HepG2 (cell line): Measurements from ENCODE around the gene SLC26A3. TPM values are rescaled to one million over a fixed set of nuclear protein-coding genes. Genes with fewer than 3 reads are reported as not detected.
A peak's percentile ranks its signal among the peaks of the same experiment; 100 is the strongest.

Experiments
- ARID2 ChIP-seq: sonication (generic); formaldehyde crosslinking; IDR thresholded peaks from 2 replicates; pipeline ENCODE4 v1.8.1; 2022; ENCODE audit warnings: mild to moderate bottlenecking, missing genetic modification reagents, borderline replicate concordance
- BCL6 ChIP-seq: IDR thresholded peaks from 2 replicates; pipeline ENCODE4 v1.6.1; 2016; ENCODE audit warnings: missing genetic modification reagents, missing compliant biosample characterization
- CBFB ChIP-seq: sonication (generic); formaldehyde crosslinking; IDR thresholded peaks from 2 replicates; pipeline ENCODE4 v1.4.0; 2020; ENCODE audit warnings: missing genetic modification reagents
- GPN1 ChIP-seq: sonication (generic); formaldehyde crosslinking; IDR thresholded peaks from 2 replicates; pipeline ENCODE4 v1.5.1; 2020; ENCODE audit warnings: missing genetic modification reagents, borderline replicate concordance
- JUND ChIP-seq: sonication (generic); formaldehyde crosslinking; IDR thresholded peaks from 2 replicates; pipeline ENCODE4 v1.8.0; 2022; ENCODE audit warnings: mild to moderate bottlenecking, missing genetic modification reagents
- KAT7 ChIP-seq: IDR thresholded peaks from 2 replicates; pipeline ENCODE4 v1.6.1; 2018; ENCODE audit warnings: borderline replicate concordance, missing compliant biosample characterization
- MTF1 ChIP-seq: sonication (generic); formaldehyde crosslinking; IDR thresholded peaks from 2 replicates; pipeline ENCODE4 v1.5.0; 2020; ENCODE audit warnings: missing genetic modification reagents
- RBM39 ChIP-seq: fragments of 200-400 bp; formaldehyde crosslinking; IDR thresholded peaks from one replicate; pipeline ENCODE4 v1.6.1; 2018; ENCODE audit warnings: antibody characterized with exemption, mild to moderate bottlenecking, low read depth, low read length; ENCODE audit not compliant: poor library complexity, severe bottlenecking
- SMAD1 ChIP-seq: sonication (generic); formaldehyde crosslinking; IDR thresholded peaks from 2 replicates; pipeline ENCODE4 v1.4.0; 2020; ENCODE audit warnings: missing genetic modification reagents, low read depth, mild to moderate bottlenecking, borderline replicate concordance
- SYNCRIP ChIP-seq: fragments of 200-400 bp; formaldehyde crosslinking; IDR thresholded peaks from 2 replicates; pipeline ENCODE4 v1.6.1; 2018; ENCODE audit warnings: mild to moderate bottlenecking, low read depth, low read length; ENCODE audit not compliant: insufficient read depth
- TGIF2 ChIP-seq: IDR thresholded peaks from 2 replicates; pipeline ENCODE4 v1.6.1; 2016; ENCODE audit warnings: control low read depth, missing compliant biosample characterization
- YY1 ChIP-seq: IDR thresholded peaks from 2 replicates; pipeline ENCODE4 v1.6.1; 2011; ENCODE audit warnings: low read length, low read depth, moderate library complexity, mild to moderate bottlenecking; ENCODE audit not compliant: insufficient read depth, insufficient replicate concordance
- ZBTB7B ChIP-seq: sonication (generic); formaldehyde crosslinking; IDR thresholded peaks from 2 replicates; pipeline ENCODE4 v1.4.0; 2020; ENCODE audit warnings: missing genetic modification reagents
- ZNF432 ChIP-seq: sonication (generic); formaldehyde crosslinking; IDR thresholded peaks from 2 replicates; pipeline ENCODE4 v1.5.0; 2020; ENCODE audit warnings: missing genetic modification reagents, mild to moderate bottlenecking, borderline replicate concordance
- ZNF670 ChIP-seq: sonication (generic); formaldehyde crosslinking; IDR thresholded peaks from 2 replicates; pipeline ENCODE4 v1.8.0; 2022; ENCODE audit warnings: mild to moderate bottlenecking, missing genetic modification reagents, borderline replicate concordance
- ZNF678 ChIP-seq: sonication (generic); formaldehyde crosslinking; IDR thresholded peaks from 2 replicates; pipeline ENCODE4 v1.4.0; 2020; ENCODE audit warnings: mild to moderate bottlenecking, missing genetic modification reagents
- polyA plus RNA-seq, 8 experiments: library from polyadenylated mRNA; depleted of rRNA in 3 of 8; stranded (reverse) in 7 of 8; unstranded in 1 of 8; fragments of >200 nt; fragmentation: Illumina TruSeq in 4 of 8; extraction: Trizol in 4 of 8; gene quantifications; 2 replicates each; pipeline versions ENCODE4 v1.2.1 to v1.2.3, GENCODE V29; 2011 to 2016; ENCODE audit warnings: low read depth in 4 of 8, missing spikeins in 1 of 8, mixed read lengths in 1 of 8; ENCODE audit not compliant: insufficient read depth in 1 of 8
- total RNA-seq, 5 experiments: library from RNA; depleted of rRNA; stranded (reverse); fragments of >200 nt; fragmentation: Illumina TruSeq; extraction: Trizol; gene quantifications; 2 replicates each; pipeline ENCODE4 v1.2.3, GENCODE V29; 2016; ENCODE audit warnings: low read depth in 1 of 5
- TF ChIP-seq, protein P1 (sequence below): sonication (generic); formaldehyde crosslinking; IDR thresholded peaks from 2 replicates; pipeline ENCODE4 v1.8.0; 2022; ENCODE audit warnings: mild to moderate bottlenecking, missing genetic modification reagents, borderline replicate concordance
- TF ChIP-seq, protein P2 (sequence below): sonication (generic); formaldehyde crosslinking; conservative IDR thresholded peaks from 2 replicates; pipeline ENCODE4 v1.8.1; 2023; ENCODE audit warnings: missing genetic modification reagents
- TF ChIP-seq, protein P3 (sequence below): sonication (generic); formaldehyde crosslinking; IDR thresholded peaks from 2 replicates; pipeline ENCODE4 v1.4.0; 2020; ENCODE audit warnings: low read depth, mild to moderate bottlenecking, missing genetic modification reagents
- TF ChIP-seq, protein P4 (sequence below): sonication (generic); formaldehyde crosslinking; IDR thresholded peaks from 2 replicates; pipeline ENCODE4 v1.4.0; 2020; ENCODE audit warnings: missing genetic modification reagents, borderline replicate concordance

The SLC26A3 gene
- total and polyA plus RNA-seq, 2 of the 13 experiments (the other 11 are each of a cell fraction or from before 2014, with no cell fraction given), result 0.11 to 0.30 TPM

DNA sequence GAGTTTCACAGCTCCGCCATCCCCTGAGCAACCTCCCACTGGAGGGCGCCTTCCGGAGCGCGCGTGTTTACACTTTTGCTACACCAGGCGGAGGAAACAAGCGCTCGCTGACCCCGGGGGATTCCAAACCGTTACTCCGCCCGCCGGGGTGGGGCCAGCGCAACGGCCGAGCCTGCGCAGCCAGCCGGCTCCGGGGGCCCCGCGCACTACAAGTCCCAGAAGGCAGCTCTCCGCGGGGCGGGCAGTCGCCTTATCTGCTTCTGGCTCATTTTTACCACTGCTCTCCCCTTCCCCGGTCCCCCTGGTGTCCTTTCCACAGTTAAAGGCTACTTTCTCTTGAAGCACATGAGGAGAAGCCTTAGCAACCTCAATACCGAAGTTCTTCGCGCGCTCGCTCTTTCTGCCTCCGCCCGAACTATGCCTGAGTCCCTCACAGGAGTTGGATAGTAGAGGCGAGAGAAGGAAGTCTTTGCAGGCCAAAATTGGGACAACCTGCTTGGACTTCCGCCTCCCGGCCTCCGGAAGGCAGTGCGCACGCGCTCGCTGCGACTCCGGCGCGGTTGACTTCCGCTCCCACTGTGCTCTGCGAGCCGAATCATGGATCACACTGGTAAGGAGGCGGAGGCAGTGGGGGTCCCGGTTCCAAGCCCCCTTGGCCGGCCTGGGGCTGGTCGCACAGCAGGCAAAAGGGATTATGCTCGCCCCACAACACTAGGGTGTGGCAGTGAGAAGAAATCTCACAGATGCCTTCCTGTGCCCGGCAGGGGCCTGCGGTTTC lies 59.3 kb downstream of the SLC26A3 start, which contains the start of gene CBLL1 (continued):
- TF ChIP-seq, protein P1, sequence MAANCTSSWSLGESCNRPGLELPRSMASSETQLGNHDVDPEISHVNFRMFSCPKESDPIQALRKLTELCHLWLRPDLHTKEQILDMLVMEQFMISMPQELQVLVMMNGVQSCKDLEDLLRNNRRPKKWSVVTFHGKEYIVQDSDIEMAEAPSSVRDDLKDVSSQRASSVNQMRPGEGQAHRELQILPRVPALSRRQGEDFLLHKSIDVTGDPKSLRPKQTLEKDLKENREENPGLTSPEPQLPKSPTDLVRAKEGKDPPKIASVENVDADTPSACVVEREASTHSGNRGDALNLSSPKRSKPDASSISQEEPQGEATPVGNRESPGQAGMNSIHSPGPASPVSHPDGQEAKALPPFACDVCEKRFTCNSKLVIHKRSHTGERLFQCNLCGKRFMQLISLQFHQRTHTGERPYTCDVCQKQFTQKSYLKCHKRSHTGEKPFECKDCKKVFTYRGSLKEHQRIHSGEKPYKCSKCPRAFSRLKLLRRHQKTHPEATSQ (CRISPR knock-in tag), result no peak
- no peak for TF ChIP-seq ZNF670 (CRISPR knock-in tag)
- 0 out of 2 replicates have a peak, but pooled peaks have one; percentile 42 for TF ChIP-seq TGIF2
- no peak for TF ChIP-seq ZNF678 (CRISPR knock-in tag)
- no peak for TF ChIP-seq CBFB (CRISPR knock-in tag)
- 0 out of 2 replicates have a peak, but pooled peaks have one; percentile 56 for TF ChIP-seq BCL6 (CRISPR knock-in tag)
- no peak for TF ChIP-seq SMAD1 (CRISPR knock-in tag)
- TF ChIP-seq, protein P2, sequence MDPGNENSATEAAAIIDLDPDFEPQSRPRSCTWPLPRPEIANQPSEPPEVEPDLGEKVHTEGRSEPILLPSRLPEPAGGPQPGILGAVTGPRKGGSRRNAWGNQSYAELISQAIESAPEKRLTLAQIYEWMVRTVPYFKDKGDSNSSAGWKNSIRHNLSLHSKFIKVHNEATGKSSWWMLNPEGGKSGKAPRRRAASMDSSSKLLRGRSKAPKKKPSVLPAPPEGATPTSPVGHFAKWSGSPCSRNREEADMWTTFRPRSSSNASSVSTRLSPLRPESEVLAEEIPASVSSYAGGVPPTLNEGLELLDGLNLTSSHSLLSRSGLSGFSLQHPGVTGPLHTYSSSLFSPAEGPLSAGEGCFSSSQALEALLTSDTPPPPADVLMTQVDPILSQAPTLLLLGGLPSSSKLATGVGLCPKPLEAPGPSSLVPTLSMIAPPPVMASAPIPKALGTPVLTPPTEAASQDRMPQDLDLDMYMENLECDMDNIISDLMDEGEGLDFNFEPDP, result 0 out of 2 replicates have a peak, but pooled peaks have one; percentile 82
- TF ChIP-seq RBM39, result peak; percentile 93
- TF ChIP-seq ZNF432 (CRISPR knock-in tag), result no peak
- no peak for TF ChIP-seq KAT7 (CRISPR knock-in tag)
- TF ChIP-seq, protein P3, sequence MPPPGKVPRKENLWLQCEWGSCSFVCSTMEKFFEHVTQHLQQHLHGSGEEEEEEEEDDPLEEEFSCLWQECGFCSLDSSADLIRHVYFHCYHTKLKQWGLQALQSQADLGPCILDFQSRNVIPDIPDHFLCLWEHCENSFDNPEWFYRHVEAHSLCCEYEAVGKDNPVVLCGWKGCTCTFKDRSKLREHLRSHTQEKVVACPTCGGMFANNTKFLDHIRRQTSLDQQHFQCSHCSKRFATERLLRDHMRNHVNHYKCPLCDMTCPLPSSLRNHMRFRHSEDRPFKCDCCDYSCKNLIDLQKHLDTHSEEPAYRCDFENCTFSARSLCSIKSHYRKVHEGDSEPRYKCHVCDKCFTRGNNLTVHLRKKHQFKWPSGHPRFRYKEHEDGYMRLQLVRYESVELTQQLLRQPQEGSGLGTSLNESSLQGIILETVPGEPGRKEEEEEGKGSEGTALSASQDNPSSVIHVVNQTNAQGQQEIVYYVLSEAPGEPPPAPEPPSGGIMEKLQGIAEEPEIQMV, result peak; percentile 77; the same call in 1 of the 2 replicates
- no peak for TF ChIP-seq MTF1 (CRISPR knock-in tag)
- TF ChIP-seq ARID2, result no peak
- TF ChIP-seq JUND (CRISPR knock-in tag), result peak; percentile 67; the same call in 1 of the 2 replicates
- peak; percentile 73 for TF ChIP-seq YY1
- TF ChIP-seq, protein P4, sequence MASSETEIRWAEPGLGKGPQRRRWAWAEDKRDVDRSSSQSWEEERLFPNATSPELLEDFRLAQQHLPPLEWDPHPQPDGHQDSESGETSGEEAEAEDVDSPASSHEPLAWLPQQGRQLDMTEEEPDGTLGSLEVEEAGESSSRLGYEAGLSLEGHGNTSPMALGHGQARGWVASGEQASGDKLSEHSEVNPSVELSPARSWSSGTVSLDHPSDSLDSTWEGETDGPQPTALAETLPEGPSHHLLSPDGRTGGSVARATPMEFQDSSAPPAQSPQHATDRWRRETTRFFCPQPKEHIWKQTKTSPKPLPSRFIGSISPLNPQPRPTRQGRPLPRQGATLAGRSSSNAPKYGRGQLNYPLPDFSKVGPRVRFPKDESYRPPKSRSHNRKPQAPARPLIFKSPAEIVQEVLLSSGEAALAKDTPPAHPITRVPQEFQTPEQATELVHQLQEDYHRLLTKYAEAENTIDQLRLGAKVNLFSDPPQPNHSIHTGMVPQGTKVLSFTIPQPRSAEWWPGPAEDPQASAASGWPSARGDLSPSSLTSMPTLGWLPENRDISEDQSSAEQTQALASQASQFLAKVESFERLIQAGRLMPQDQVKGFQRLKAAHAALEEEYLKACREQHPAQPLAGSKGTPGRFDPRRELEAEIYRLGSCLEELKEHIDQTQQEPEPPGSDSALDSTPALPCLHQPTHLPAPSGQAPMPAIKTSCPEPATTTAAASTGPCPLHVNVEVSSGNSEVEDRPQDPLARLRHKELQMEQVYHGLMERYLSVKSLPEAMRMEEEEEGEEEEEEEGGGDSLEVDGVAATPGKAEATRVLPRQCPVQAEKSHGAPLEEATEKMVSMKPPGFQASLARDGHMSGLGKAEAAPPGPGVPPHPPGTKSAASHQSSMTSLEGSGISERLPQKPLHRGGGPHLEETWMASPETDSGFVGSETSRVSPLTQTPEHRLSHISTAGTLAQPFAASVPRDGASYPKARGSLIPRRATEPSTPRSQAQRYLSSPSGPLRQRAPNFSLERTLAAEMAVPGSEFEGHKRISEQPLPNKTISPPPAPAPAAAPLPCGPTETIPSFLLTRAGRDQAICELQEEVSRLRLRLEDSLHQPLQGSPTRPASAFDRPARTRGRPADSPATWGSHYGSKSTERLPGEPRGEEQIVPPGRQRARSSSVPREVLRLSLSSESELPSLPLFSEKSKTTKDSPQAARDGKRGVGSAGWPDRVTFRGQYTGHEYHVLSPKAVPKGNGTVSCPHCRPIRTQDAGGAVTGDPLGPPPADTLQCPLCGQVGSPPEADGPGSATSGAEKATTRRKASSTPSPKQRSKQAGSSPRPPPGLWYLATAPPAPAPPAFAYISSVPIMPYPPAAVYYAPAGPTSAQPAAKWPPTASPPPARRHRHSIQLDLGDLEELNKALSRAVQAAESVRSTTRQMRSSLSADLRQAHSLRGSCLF (CRISPR knock-in tag), result no peak
- no peak for TF ChIP-seq SYNCRIP
- no peak for TF ChIP-seq GPN1
- peak; percentile 52; the same call in 1 of the 2 replicates for TF ChIP-seq ZBTB7B (CRISPR knock-in tag)
